Osteocyte (in vitro differentiated cells): Measurements from ENCODE around the gene FBXO34. TPM values are rescaled to one million over a fixed set of nuclear protein-coding genes. Genes with fewer than 3 reads are reported as not detected.

ENCODE experiments used
- DNase-seq: peaks from one replicate; pipeline ENCODE4 v3.0.0; 2021; ENCODE audit warnings: mixed read lengths; ENCODE audit not compliant: unreplicated experiment; ENCODE audit errors: extremely low spot score
- H3K27ac Mint-ChIP-seq: one replicate; pipeline ENCODE4 v1.8.0; 2021; ENCODE audit warnings: mild to moderate bottlenecking, mixed read lengths; ENCODE audit not compliant: unreplicated experiment
- H3K27me3 Mint-ChIP-seq: one replicate; pipeline ENCODE4 v1.8.0; 2021; ENCODE audit warnings: mixed read lengths; ENCODE audit not compliant: unreplicated experiment
- H3K36me3 Mint-ChIP-seq: one replicate; pipeline ENCODE4 v1.8.0; 2021; ENCODE audit warnings: mixed read lengths; ENCODE audit not compliant: unreplicated experiment
- H3K4me1 Mint-ChIP-seq: one replicate; pipeline ENCODE4 v1.8.0; 2021; ENCODE audit warnings: mixed read lengths; ENCODE audit not compliant: unreplicated experiment
- H3K4me3 Mint-ChIP-seq: one replicate; pipeline ENCODE4 v1.8.0; 2021; ENCODE audit warnings: mild to moderate bottlenecking, moderate library complexity, mixed read lengths; ENCODE audit not compliant: unreplicated experiment
- H3K9me3 Mint-ChIP-seq: one replicate; pipeline ENCODE4 v1.8.0; 2021; ENCODE audit warnings: mixed read lengths; ENCODE audit not compliant: unreplicated experiment
- CTCF ChIP-seq: fragments of 200-600 bp; sonication (generic); IDR thresholded peaks from 2 replicates; pipeline ENCODE4 v1.5.0; 2021; ENCODE audit warnings: antibody characterized with exemption, mild to moderate bottlenecking, moderate library complexity
- total RNA-seq: library from RNA; stranded (reverse); gene quantifications from 2 replicates; pipeline ENCODE4 v1.2.1, GENCODE V29; 2021

The FBXO34 gene
- total RNA-seq, 1 donor from 2014 or later: 16.4 TPM

- no peak for TF ChIP-seq CTCF
- Mint-ChIP-seq H3K36me3 (peaks cover 42% of the 10 kb centered on the region), H3K27me3 (no peaks in the 10 kb centered on the region), H3K4me1 (peaks cover 6% of the 10 kb centered on the region), H3K9me3 (no peaks in the 10 kb centered on the region), H3K4me3 (no peak overlapping the region), H3K27ac (no peak overlapping the region)
- no peak for DNase-seq
Measured at GRCh38 chr14:55383541-55384140, 112.4 kb downstream of the FBXO34 start.

- no peak overlapping the region for H3K27ac Mint-ChIP-seq
- DNase-seq: no peak
- no peaks in the 10 kb centered on the region for H3K27me3 Mint-ChIP-seq
- peaks cover 47% of the 10 kb centered on the region for H3K36me3 Mint-ChIP-seq
- H3K4me3 Mint-ChIP-seq: no peak overlapping the region
- H3K4me1 Mint-ChIP-seq: peaks cover 15% of the 10 kb centered on the region
- no peaks in the 10 kb centered on the region for H3K9me3 Mint-ChIP-seq
- no peak for TF ChIP-seq CTCF
Measured at GRCh38 chr14:55384536-55384935, 113.3 kb downstream of the FBXO34 start.

GRCh38 chr14:55386037-55386808 lies 115.0 kb downstream of the FBXO34 start:
- DNase-seq: no peak
- Mint-ChIP-seq H3K4me1 (peaks cover 22% of the 10 kb centered on the region), H3K27me3 (no peaks in the 10 kb centered on the region), H3K27ac (no peak overlapping the region), H3K36me3 (peaks cover 46% of the 10 kb centered on the region), H3K4me3 (no peak overlapping the region), H3K9me3 (no peaks in the 10 kb centered on the region)
- no peak for TF ChIP-seq CTCF

- no peak overlapping the region for H3K4me3 Mint-ChIP-seq
- no peak overlapping the region for H3K27ac Mint-ChIP-seq
- peaks cover 39% of the 10 kb centered on the region for H3K36me3 Mint-ChIP-seq
- no peak for TF ChIP-seq CTCF
- no peaks in the 10 kb centered on the region for H3K9me3 Mint-ChIP-seq
- DNase-seq: no peak
- peaks cover 22% of the 10 kb centered on the region for H3K4me1 Mint-ChIP-seq
- H3K27me3 Mint-ChIP-seq: no peaks in the 10 kb centered on the region
Measured at GRCh38 chr14:55387121-55387520, 115.9 kb downstream of the FBXO34 start.

- TF ChIP-seq CTCF: no peak
- no peaks in the 10 kb centered on the region for H3K27me3 Mint-ChIP-seq
- no peak for DNase-seq
- peaks cover 39% of the 10 kb centered on the region for H3K36me3 Mint-ChIP-seq
- H3K4me1 Mint-ChIP-seq: peaks cover 22% of the 10 kb centered on the region
- no peak overlapping the region for H3K27ac Mint-ChIP-seq
- no peaks in the 10 kb centered on the region for H3K9me3 Mint-ChIP-seq
- no peak overlapping the region for H3K4me3 Mint-ChIP-seq
Measured at GRCh38 chr14:55388160-55388559, 116.9 kb downstream of the FBXO34 start.
